Measurements from ENCODE around the gene TOMM34.
A peak's percentile ranks its signal among the peaks of the same experiment; 100 is the strongest.

TOMM34 gene

DNA sequence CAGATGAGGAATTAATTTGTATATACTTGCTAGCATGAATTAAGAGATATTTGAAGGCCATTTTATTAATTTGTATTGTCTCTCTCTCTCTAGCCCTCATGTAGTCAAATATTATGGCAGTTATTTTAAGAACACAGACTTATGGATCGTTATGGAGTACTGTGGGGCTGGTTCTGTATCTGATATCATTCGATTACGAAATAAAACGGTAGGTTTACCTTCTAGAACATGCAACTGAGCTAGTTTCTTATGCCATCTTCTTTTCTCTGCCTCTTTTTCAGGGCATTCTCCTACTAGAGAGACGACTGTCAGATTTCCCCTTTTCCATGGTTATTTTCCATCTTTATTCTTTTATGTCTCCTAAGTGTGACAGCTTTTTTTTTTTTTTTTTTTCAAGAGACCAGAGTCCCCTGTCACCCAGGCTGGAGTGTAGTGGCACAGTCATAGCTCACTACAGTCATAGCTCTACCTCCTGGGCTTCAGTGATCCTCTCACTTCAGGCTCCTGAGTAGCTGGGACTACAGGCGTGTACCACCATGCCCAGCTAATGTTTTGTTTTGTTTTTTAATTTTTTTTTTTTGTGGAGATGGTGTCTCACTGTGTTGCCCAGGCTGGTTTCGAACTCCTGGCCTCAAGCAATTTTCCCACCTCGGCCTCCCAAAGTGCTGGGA, 21.7 kb upstream of the TOMM34 start:
- Histone ChIP-seq H3K4me3 (ENCODE audit: insufficient read depth, low read depth, low read length, poor library complexity, severe bottlenecking) (no peak overlapping the region), H3K4me1 (ENCODE audit: control insufficient read depth, insufficient read depth, low read length, poor library complexity, severe bottlenecking) (peaks cover 71% of the 10 kb centered on the region), H3K9me3 (ENCODE audit: control insufficient read depth, low read length) (no peaks in the 10 kb centered on the region), H3K36me3 (ENCODE audit: control insufficient read depth, insufficient read depth, low read length) (peaks cover 40% of the 10 kb centered on the region), H3K27ac (ENCODE audit: insufficient read depth, low read length, poor library complexity, severe bottlenecking) (peak overlapping the region; percentile 88), H3K27me3 (replicated peaks; ENCODE audit: control insufficient read depth, insufficient read depth, low read length, poor library complexity, severe bottlenecking) (no peaks in the 10 kb centered on the region)
- DNase-seq = no peak

DNA sequence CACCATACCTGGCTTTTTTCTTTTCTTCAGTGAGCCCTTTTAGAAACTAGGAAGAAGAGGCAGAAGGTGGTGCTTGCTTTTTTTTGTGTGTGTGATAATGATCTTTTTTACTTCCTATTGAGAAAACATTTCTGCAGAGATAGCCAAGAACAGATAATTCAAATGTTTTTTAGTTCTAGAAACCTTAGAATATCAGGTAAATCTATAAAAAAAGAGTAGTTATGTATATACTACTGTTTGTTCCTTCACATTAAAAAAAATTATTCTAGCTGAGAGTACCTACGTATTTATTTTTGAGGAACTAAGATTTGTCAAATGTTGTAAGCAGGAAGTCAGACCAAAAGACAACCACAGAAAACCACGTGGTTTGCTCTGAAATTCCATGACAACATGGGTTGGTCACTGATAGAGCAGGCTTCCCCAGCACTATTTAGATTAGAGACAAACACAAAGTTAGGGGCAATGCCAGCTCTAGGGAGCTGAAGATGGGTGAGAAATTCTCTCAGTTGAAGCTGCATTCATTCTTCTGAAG, 19.0 kb upstream of the TOMM34 start:
- peak; percentile 60 to 70 (median 64) for DNase-seq
- Histone ChIP-seq H3K27me3 (replicated peaks; ENCODE audit: control insufficient read depth, insufficient read depth, low read length, poor library complexity, severe bottlenecking) (no peaks in the 10 kb centered on the region), H3K4me3 (ENCODE audit: insufficient read depth, low read depth, low read length, poor library complexity, severe bottlenecking) (peak overlapping the region; percentile 16), H3K27ac (ENCODE audit: insufficient read depth, low read length, poor library complexity, severe bottlenecking) (peak overlapping the region; percentile 88), H3K36me3 (ENCODE audit: control insufficient read depth, insufficient read depth, low read length) (peaks cover 54% of the 10 kb centered on the region), H3K4me1 (ENCODE audit: control insufficient read depth, insufficient read depth, low read length, poor library complexity, severe bottlenecking) (peaks cover 63% of the 10 kb centered on the region), H3K9me3 (ENCODE audit: control insufficient read depth, low read length) (no peaks in the 10 kb centered on the region)

DNA sequence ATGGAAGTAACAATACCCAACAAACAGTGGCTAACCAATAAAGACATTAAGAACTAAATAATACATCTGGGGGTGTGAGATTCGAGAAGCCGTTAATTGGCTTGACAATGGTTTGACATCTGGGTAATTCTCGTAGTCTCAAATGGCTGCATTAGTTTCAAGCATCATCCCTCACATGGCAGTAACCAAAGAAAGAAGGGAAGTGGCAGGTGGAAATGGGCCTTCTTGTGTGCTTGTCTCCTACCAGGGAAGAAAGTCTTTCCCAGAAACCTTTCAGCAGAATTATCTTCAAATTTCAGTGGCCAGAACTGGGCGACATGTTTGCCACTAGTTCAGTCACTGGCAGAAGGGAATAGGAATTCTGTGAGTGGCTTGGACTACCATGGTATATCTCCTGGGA, 16.5 kb upstream of the TOMM34 start:
- peaks cover 59% of the 10 kb centered on the region for H3K4me1 ChIP-seq (ENCODE audit: control insufficient read depth, insufficient read depth, low read length, poor library complexity, severe bottlenecking)
- no peak overlapping the region for H3K4me3 ChIP-seq (ENCODE audit: insufficient read depth, low read depth, low read length, poor library complexity, severe bottlenecking)
- H3K27ac ChIP-seq (ENCODE audit: insufficient read depth, low read length, poor library complexity, severe bottlenecking) = peak overlapping the region; percentile 88
- no peaks in the 10 kb centered on the region for H3K9me3 ChIP-seq (ENCODE audit: control insufficient read depth, low read length)
- H3K36me3 ChIP-seq (ENCODE audit: control insufficient read depth, insufficient read depth, low read length) = peaks cover 50% of the 10 kb centered on the region
- no peaks in the 10 kb centered on the region for H3K27me3 ChIP-seq (replicated peaks; ENCODE audit: control insufficient read depth, insufficient read depth, low read length, poor library complexity, severe bottlenecking)
- no peak for DNase-seq

DNA sequence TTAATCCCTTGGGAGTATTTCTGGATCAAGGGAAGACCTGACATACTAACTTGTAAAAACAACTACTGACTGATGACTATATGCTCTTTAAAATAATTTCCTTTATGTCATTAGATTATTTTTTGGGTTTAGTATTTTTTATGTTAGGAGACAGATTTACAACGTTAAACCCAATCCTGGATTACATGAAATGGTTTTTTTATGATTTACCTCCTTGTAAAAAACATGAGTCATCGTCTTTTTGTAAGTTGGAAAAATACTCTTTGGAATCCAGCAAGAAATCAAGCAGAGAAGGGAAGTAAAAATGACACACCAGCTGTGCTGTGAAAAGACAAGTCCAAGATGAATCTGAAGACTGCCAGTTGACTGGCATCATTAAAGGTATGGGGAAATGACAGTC, 12.9 kb upstream of the TOMM34 start:
- Histone ChIP-seq H3K27me3 (replicated peaks; ENCODE audit: control insufficient read depth, insufficient read depth, low read length, poor library complexity, severe bottlenecking) (no peaks in the 10 kb centered on the region), H3K4me3 (ENCODE audit: insufficient read depth, low read depth, low read length, poor library complexity, severe bottlenecking) (no peak overlapping the region), H3K4me1 (ENCODE audit: control insufficient read depth, insufficient read depth, low read length, poor library complexity, severe bottlenecking) (peaks cover 31% of the 10 kb centered on the region), H3K36me3 (ENCODE audit: control insufficient read depth, insufficient read depth, low read length) (peaks cover 41% of the 10 kb centered on the region), H3K9me3 (ENCODE audit: control insufficient read depth, low read length) (no peaks in the 10 kb centered on the region), H3K27ac (ENCODE audit: insufficient read depth, low read length, poor library complexity, severe bottlenecking) (no peak overlapping the region)
- DNase-seq = no peak

DNA sequence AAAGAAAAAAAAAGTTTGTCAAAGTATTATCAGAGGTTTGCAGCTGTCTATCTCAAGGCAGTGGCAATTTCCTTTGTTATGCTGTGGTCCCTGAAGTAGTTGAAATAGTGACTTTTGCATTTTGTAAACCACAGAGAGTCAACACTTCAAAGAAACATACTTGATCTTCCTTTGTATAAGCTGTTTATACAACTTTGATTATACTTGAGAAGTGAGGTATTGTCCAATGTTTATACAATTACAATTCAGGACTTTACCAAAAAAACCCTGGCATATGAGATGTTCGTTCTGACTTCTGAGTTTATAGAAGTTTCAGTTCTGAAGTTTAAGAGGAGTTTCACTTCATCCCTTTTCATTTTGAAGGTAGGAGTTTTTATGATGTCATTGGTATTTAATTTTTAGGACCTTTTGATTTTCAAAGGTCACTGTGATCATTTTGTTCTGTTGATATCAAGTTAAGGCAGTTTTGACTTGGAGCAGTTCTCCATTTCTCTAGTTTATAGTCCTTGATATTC, 10.1 kb upstream of the TOMM34 start:
- no peaks in the 10 kb centered on the region for H3K27me3 ChIP-seq (replicated peaks; ENCODE audit: control insufficient read depth, insufficient read depth, low read length, poor library complexity, severe bottlenecking)
- no peak for DNase-seq
- H3K36me3 ChIP-seq (ENCODE audit: control insufficient read depth, insufficient read depth, low read length) = peaks cover 27% of the 10 kb centered on the region
- peak overlapping the region; percentile 94 for H3K4me3 ChIP-seq (ENCODE audit: insufficient read depth, low read depth, low read length, poor library complexity, severe bottlenecking)
- peaks cover 17% of the 10 kb centered on the region for H3K4me1 ChIP-seq (ENCODE audit: control insufficient read depth, insufficient read depth, low read length, poor library complexity, severe bottlenecking)
- H3K9me3 ChIP-seq (ENCODE audit: control insufficient read depth, low read length) = no peaks in the 10 kb centered on the region
- H3K27ac ChIP-seq (ENCODE audit: insufficient read depth, low read length, poor library complexity, severe bottlenecking) = peak overlapping the region; percentile 91

DNA sequence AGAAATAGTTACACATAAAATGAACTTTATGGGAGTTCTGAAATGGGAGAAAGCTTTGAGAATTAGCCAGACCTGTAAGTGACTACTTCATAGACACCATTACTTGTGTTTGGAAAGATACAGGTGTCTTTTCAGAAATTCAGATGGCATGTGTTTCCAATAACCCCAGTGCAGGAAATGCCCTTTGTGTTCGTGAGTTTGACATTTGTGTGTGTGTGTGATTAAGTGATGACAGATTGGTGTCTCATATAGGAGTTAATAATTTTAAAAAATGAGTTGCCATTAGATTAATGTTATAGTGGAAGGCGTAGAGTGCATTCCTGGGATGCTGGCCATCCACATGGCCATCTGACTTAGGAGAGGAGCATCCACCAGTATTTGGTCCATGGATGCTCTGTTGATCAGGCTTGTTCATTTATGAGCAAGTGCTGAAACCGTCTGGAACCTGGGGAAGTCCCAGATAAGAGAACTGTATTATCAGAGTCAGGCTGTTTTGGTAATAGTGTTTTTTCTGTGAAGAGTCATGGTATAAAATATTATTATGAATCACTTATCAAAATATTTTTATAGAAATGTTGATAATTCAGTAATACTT, 9.2 kb upstream of the TOMM34 start:
- Histone ChIP-seq H3K36me3 (ENCODE audit: control insufficient read depth, insufficient read depth, low read length) (peaks cover 18% of the 10 kb centered on the region), H3K4me3 (ENCODE audit: insufficient read depth, low read depth, low read length, poor library complexity, severe bottlenecking) (peak overlapping the region; percentile 94), H3K27ac (ENCODE audit: insufficient read depth, low read length, poor library complexity, severe bottlenecking) (peak overlapping the region; percentile 91), H3K27me3 (replicated peaks; ENCODE audit: control insufficient read depth, insufficient read depth, low read length, poor library complexity, severe bottlenecking) (no peaks in the 10 kb centered on the region), H3K4me1 (ENCODE audit: control insufficient read depth, insufficient read depth, low read length, poor library complexity, severe bottlenecking) (peaks cover 17% of the 10 kb centered on the region), H3K9me3 (ENCODE audit: control insufficient read depth, low read length) (no peaks in the 10 kb centered on the region)
- DNase-seq = no peak

DNA sequence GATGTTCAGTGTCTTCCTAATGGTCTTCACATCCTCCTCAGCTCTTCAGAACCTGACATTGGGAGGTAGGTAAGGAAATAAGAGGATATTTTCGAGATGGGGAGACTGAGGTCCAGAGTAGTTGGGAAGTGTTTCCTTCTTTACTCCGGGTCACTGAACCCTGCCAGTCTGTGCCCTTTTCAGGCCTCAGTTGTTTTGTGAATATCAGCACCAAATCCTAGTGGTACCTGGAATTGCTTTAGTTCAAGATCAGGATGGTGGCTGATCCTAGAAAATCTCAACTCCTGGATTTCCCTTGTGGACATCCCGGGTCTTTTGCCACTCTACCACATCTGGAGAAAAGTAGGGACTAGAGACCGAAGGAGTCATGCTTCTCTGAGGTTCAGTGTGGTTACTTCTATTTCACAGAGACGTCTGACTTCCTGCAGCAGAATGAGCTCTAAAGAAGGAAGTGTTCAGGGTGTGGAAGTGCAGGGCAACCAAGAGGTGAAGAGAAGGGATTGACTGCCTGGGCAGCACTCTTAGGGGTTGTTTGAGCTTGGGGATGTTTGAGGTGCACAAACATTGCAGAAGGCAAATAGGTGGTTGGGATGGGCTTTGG, 7.1 kb upstream of the TOMM34 start:
- H3K27ac ChIP-seq (ENCODE audit: insufficient read depth, low read length, poor library complexity, severe bottlenecking) = peak overlapping the region; percentile 91
- no peaks in the 10 kb centered on the region for H3K9me3 ChIP-seq (ENCODE audit: control insufficient read depth, low read length)
- DNase-seq = peak in 2 of 3 donors; percentile 24 to 27
- peak overlapping the region; percentile 94 for H3K4me3 ChIP-seq (ENCODE audit: insufficient read depth, low read depth, low read length, poor library complexity, severe bottlenecking)
- no peaks in the 10 kb centered on the region for H3K27me3 ChIP-seq (replicated peaks; ENCODE audit: control insufficient read depth, insufficient read depth, low read length, poor library complexity, severe bottlenecking)
- H3K4me1 ChIP-seq (ENCODE audit: control insufficient read depth, insufficient read depth, low read length, poor library complexity, severe bottlenecking) = peaks cover 4% of the 10 kb centered on the region
- no peaks in the 10 kb centered on the region for H3K36me3 ChIP-seq (ENCODE audit: control insufficient read depth, insufficient read depth, low read length)

DNA sequence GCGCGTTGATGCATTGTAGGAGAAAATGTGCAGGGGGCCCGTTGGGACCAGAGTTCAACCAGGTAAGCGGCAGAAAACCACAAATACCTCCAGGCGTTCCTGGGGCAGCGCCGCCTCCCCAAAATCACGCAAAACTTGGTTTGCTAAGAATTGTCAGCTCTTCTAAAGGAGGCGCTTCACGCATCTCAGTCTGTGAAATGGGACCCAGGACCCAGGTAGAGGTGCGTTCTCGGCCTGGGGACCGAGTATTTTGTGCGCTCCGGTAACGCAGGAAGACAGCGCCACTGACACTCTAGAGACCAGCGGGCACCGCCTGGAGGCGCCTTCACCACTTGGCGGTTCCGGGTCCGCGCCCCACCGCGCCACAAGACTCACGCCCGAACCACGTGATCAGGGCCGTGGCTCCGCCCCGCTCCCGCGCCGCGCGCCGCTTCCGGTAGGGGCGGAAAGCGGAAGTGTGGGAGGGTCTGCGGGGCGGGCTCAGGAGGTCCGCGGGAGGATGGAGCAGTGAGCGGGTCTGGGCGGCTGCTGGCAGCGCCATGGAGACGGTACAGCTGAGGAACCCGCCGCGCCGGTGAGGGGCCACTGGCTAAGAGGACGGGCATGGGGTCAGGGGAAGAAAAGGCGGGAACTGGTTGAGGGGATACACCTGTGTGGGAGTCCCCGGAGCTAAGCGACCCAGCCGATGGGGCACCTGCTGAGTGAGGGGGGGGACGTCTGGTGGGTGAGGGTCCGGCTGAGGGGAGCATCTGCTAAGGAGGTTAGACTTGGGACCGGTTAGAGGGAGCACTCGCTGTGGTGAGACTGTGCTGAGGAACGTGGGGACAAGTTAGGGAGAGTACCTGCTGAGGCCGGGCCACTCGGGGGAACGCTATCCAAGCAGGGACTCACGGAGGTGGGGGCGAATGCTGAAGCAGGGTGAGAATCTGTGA, 6.1 kb upstream of the TOMM34 start, which contains the start of gene STK4:
STK4 (plus strand) TSS at position 483 of the 932 bp plus-strand sequence; CDS start at position 540, 57 bp downstream.
- no peaks in the 10 kb centered on the region for H3K4me1 ChIP-seq (ENCODE audit: control insufficient read depth, insufficient read depth, low read length, poor library complexity, severe bottlenecking)
- peak within 1 kb of the TSS; percentile 94 for H3K4me3 ChIP-seq (ENCODE audit: insufficient read depth, low read depth, low read length, poor library complexity, severe bottlenecking)
- H3K27me3 ChIP-seq (replicated peaks; ENCODE audit: control insufficient read depth, insufficient read depth, low read length, poor library complexity, severe bottlenecking) = no peaks in the 10 kb centered on the region
- peak within 1 kb of the TSS; percentile 91 for H3K27ac ChIP-seq (ENCODE audit: insufficient read depth, low read length, poor library complexity, severe bottlenecking)
- H3K9me3 ChIP-seq (ENCODE audit: control insufficient read depth, low read length) = no peaks in the 10 kb centered on the region
- DNase-seq = peak; percentile 91 to 93 (median 93)
- H3K36me3 ChIP-seq (ENCODE audit: control insufficient read depth, insufficient read depth, low read length) = no peaks in the 10 kb centered on the region

DNA sequence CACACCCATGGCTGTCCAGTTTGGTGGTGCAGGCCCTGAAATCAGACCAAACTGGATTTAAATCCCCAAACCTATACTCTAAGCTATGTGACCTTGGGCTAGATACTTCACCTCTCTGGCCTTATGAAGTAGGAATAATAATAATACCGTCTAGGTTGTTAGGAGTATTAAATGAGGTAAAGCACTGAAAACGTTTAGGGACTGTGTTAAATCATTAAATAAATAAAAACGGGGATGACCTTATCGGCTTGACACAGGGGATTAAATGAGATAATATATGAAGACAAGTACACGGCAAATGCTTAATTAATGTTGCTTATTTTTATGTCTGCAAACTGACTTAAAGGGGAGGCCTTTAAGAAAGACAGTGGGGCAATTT, 5.4 kb upstream of the TOMM34 start:
- peak overlapping the region; percentile 91 for H3K27ac ChIP-seq (ENCODE audit: insufficient read depth, low read length, poor library complexity, severe bottlenecking)
- no peaks in the 10 kb centered on the region for H3K9me3 ChIP-seq (ENCODE audit: control insufficient read depth, low read length)
- DNase-seq = no peak
- peak overlapping the region; percentile 94 for H3K4me3 ChIP-seq (ENCODE audit: insufficient read depth, low read depth, low read length, poor library complexity, severe bottlenecking)
- no peaks in the 10 kb centered on the region for H3K36me3 ChIP-seq (ENCODE audit: control insufficient read depth, insufficient read depth, low read length)
- H3K4me1 ChIP-seq (ENCODE audit: control insufficient read depth, insufficient read depth, low read length, poor library complexity, severe bottlenecking) = peaks cover 1% of the 10 kb centered on the region
- H3K27me3 ChIP-seq (replicated peaks; ENCODE audit: control insufficient read depth, insufficient read depth, low read length, poor library complexity, severe bottlenecking) = no peaks in the 10 kb centered on the region

All from effector memory CD4-positive, alpha-beta T cell (primary cell).